Measurements from ENCODE around the gene ATF4.

The ATF4 gene

GRCh38 chr22:39472570-39473556 is 47.5 kb upstream of the ATF4 start:
- ATAC-seq = no peak
- TF ChIP-seq ZC3H10 (CRISPR knock-in tag; IDR thresholded peaks at IDR 0.05) = no peak
- TF ChIP-seq TSHZ2 (CRISPR knock-in tag; IDR thresholded peaks at IDR 0.05) = no peak
- no peak for TF ChIP-seq TOX (CRISPR knock-in tag; IDR thresholded peaks at IDR 0.05; ENCODE audit: borderline replicate concordance)
- no peak for TF ChIP-seq SNAI2 (CRISPR knock-in tag; IDR thresholded peaks at IDR 0.05)
- TF ChIP-seq ARNTL (CRISPR knock-in tag; IDR thresholded peaks at IDR 0.05; ENCODE audit: borderline replicate concordance, low read depth) = no peak
- no peak for TF ChIP-seq BACH2 (CRISPR knock-in tag; IDR thresholded peaks at IDR 0.05; ENCODE audit: borderline replicate concordance)
- TF ChIP-seq ESRRG (CRISPR knock-in tag; IDR thresholded peaks at IDR 0.05) = no peak
- no peak for TF ChIP-seq PATZ1 (CRISPR knock-in tag; IDR thresholded peaks at IDR 0.05; ENCODE audit: borderline replicate concordance)
- TF ChIP-seq ISL1 (CRISPR knock-in tag; IDR thresholded peaks at IDR 0.05) = no peak
- TF ChIP-seq RARB (CRISPR knock-in tag; IDR thresholded peaks at IDR 0.05) = no peak
- TF ChIP-seq ZFP30 (CRISPR knock-in tag; IDR thresholded peaks at IDR 0.05) = no peak
- no peak for TF ChIP-seq PPARA (CRISPR knock-in tag; IDR thresholded peaks at IDR 0.05; ENCODE audit: borderline replicate concordance)
- TF ChIP-seq CSRNP3 (CRISPR knock-in tag; IDR thresholded peaks at IDR 0.05) = no peak
- no peak for TF ChIP-seq GLIS3 (CRISPR knock-in tag; IDR thresholded peaks at IDR 0.05)
- no peak for TF ChIP-seq CSDC2 (CRISPR knock-in tag; IDR thresholded peaks at IDR 0.05)

GRCh38 chr22:39473851-39474250 is 46.5 kb upstream of the ATF4 start:
- no peak for TF ChIP-seq ESRRG (CRISPR knock-in tag; IDR thresholded peaks at IDR 0.05)
- TF ChIP-seq ZNF70 (CRISPR knock-in tag; IDR thresholded peaks at IDR 0.05) = no peak
- no peak for ATAC-seq

GRCh38 chr22:39474351-39475111 is 45.8 kb upstream of the ATF4 start:
- no peak for TF ChIP-seq CSRNP3 (CRISPR knock-in tag; IDR thresholded peaks at IDR 0.05)
- TF ChIP-seq ARNTL (CRISPR knock-in tag; IDR thresholded peaks at IDR 0.05; ENCODE audit: borderline replicate concordance, low read depth) = no peak
- no peak for TF ChIP-seq ISL1 (CRISPR knock-in tag; IDR thresholded peaks at IDR 0.05)
- no peak for TF ChIP-seq CREB5 (CRISPR knock-in tag; IDR thresholded peaks at IDR 0.05; ENCODE audit: low read depth)
- TF ChIP-seq SNAI2 (CRISPR knock-in tag; IDR thresholded peaks at IDR 0.05) = no peak
- TF ChIP-seq TCF4 (CRISPR knock-in tag; IDR thresholded peaks at IDR 0.05; ENCODE audit: borderline replicate concordance) = no peak
- ATAC-seq = no peak
